Loucy (cell line): ENCODE data around the gene DTNB.

Experiments
- H2AFZ ChIP-seq: fragments of 200-600 bp; sonication (generic); 2 replicates; pipeline ENCODE4 v1.6.0; 2016; ENCODE audit warnings: antibody characterized with exemption, mild to moderate bottlenecking, low read length, moderate library complexity
- H3F3A ChIP-seq: fragments of 200-600 bp; 2 replicates; pipeline ENCODE4 v1.6.0; 2016; ENCODE audit warnings: antibody characterized with exemption, low read depth, mild to moderate bottlenecking
- H3K27me3 ChIP-seq: fragments of 200-600 bp; sonication (generic); 2 replicates; pipeline ENCODE4 v1.6.1; 2014; ENCODE audit warnings: low read length, mild to moderate bottlenecking; ENCODE audit not compliant: insufficient read depth, poor library complexity, severe bottlenecking
- H3K36me3 ChIP-seq: fragments of 200-600 bp; sonication (generic); 2 replicates; pipeline ENCODE4 v1.6.1; 2016; ENCODE audit warnings: low read length; ENCODE audit not compliant: insufficient read depth
- H3K4me1 ChIP-seq: fragments of 200-600 bp; sonication (generic); 2 replicates; pipeline ENCODE4 v1.5.1; 2014; ENCODE audit warnings: low read length, mild to moderate bottlenecking; ENCODE audit not compliant: insufficient read depth, poor library complexity, severe bottlenecking
- H3K4me2 ChIP-seq: fragments of 200-600 bp; sonication (generic); 2 replicates; pipeline ENCODE4 v1.6.0; 2014; ENCODE audit warnings: antibody characterized with exemption, low read length, low read depth, mild to moderate bottlenecking; ENCODE audit not compliant: poor library complexity, severe bottlenecking
- H3K4me3 ChIP-seq: fragments of 200-600 bp; sonication (generic); 2 replicates; pipeline ENCODE4 v1.5.1; 2014; ENCODE audit warnings: low read length, mild to moderate bottlenecking, mixed read lengths; ENCODE audit not compliant: poor library complexity, severe bottlenecking
- H3K79me2 ChIP-seq: fragments of 200-600 bp; sonication (generic); 2 replicates; pipeline ENCODE4 v1.6.1; 2014; ENCODE audit warnings: low read length; ENCODE audit not compliant: insufficient read depth
- H3K9ac ChIP-seq: fragments of 200-600 bp; sonication (generic); 2 replicates; pipeline ENCODE4 v1.6.0; 2014; ENCODE audit warnings: mild to moderate bottlenecking, low read depth, low read length, moderate library complexity; ENCODE audit not compliant: poor library complexity, severe bottlenecking
- H3K9me2 ChIP-seq: fragments of 200-600 bp; sonication (generic); replicated peaks from 2 replicates; pipeline ENCODE4 v1.6.1; 2016; ENCODE audit warnings: low read depth, low read length, mixed read lengths
- H3K9me3 ChIP-seq: fragments of 200-600 bp; sonication (generic); 2 replicates; pipeline ENCODE4 v1.6.1; 2014; ENCODE audit warnings: mild to moderate bottlenecking, antibody characterized with exemption, low read length, low read depth; ENCODE audit not compliant: insufficient read depth
- H4K20me1 ChIP-seq: fragments of 200-600 bp; sonication (generic); 2 replicates; pipeline ENCODE4 v1.6.0; 2014; ENCODE audit warnings: antibody characterized with exemption, low read length, mild to moderate bottlenecking; ENCODE audit not compliant: insufficient read depth, poor library complexity, severe bottlenecking
- EZH2phosphoT487 ChIP-seq: fragments of 200-600 bp; IDR thresholded peaks from 2 replicates; pipeline ENCODE4 v1.6.1; 2018; ENCODE audit warnings: antibody characterized with exemption, mild to moderate bottlenecking, moderate library complexity, borderline replicate concordance
- TF ChIP-seq, protein P1 (sequence below): fragments of 200-600 bp; sonication (generic); conservative IDR thresholded peaks from 2 replicates; pipeline ENCODE4 v1.5.1; 2014; ENCODE audit warnings: mild to moderate bottlenecking, antibody characterized with exemption, low read length

Gene DTNB

DNA sequence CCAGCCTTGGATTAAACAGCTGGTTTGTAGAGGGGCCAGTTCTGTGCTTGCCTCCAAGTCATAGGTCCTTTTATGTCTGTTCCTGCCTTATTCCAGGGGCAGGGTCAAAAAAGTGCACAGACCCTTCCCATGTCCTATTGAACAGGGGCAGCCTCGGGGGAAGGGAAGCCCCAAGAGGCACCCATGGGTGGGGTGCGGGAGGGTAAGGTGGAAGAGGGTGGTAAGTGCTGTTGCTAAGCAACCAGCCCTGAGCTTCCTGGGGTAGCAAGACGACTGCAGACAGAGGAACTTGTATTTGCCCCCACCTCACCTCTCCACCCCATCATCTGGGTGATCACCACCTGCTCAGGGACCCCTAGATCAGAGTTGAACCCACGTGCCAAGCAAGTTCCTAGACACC, 339.4 kb downstream of the DTNB start:
- Histone ChIP-seq H3K4me3 (no peak overlapping the region), H3K27me3 (no peaks in the 10 kb centered on the region), H3K9me2 (no peaks in the 10 kb centered on the region), H4K20me1 (no peaks in the 10 kb centered on the region), H3F3A (no peaks in the 10 kb centered on the region), H3K4me1 (peaks cover 28% of the 10 kb centered on the region), H3K9ac (no peak overlapping the region), H2AFZ (no peak overlapping the region), H3K4me2 (no peak overlapping the region), H3K36me3 (no peaks in the 10 kb centered on the region), H3K79me2 (peaks cover 34% of the 10 kb centered on the region; the same call in 1 of the 2 replicates), H3K9me3 (no peaks in the 10 kb centered on the region)
- TF ChIP-seq, protein P1, sequence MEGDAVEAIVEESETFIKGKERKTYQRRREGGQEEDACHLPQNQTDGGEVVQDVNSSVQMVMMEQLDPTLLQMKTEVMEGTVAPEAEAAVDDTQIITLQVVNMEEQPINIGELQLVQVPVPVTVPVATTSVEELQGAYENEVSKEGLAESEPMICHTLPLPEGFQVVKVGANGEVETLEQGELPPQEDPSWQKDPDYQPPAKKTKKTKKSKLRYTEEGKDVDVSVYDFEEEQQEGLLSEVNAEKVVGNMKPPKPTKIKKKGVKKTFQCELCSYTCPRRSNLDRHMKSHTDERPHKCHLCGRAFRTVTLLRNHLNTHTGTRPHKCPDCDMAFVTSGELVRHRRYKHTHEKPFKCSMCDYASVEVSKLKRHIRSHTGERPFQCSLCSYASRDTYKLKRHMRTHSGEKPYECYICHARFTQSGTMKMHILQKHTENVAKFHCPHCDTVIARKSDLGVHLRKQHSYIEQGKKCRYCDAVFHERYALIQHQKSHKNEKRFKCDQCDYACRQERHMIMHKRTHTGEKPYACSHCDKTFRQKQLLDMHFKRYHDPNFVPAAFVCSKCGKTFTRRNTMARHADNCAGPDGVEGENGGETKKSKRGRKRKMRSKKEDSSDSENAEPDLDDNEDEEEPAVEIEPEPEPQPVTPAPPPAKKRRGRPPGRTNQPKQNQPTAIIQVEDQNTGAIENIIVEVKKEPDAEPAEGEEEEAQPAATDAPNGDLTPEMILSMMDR: no peak
- TF ChIP-seq EZH2phosphoT487: no peak

DNA sequence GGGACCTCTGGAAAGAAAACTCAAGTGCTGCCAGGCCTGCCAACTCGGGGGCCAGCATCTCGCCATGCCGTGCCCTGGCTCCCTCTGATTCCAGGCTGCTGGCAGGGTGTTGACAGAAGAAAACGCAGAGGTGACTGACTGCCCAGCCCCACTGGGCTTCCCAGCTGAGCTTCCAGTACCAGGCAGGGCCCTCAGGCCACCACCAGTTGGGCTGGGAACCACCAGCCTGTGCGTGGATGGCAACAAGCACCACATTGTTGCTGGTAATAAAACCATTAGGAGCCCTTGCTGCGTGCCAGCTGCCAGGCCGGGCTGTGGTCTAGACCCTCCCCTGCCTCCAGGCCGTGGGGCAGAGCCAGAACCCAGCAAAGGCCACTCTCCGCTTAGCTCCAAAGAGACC, 340.8 kb downstream of the DTNB start:
- no peaks in the 10 kb centered on the region for H4K20me1 ChIP-seq
- H3K79me2 ChIP-seq: peaks cover 37% of the 10 kb centered on the region; the same call in 1 of the 2 replicates
- TF ChIP-seq EZH2phosphoT487: no peak
- TF ChIP-seq, protein P1: no peak
- H3F3A ChIP-seq: no peaks in the 10 kb centered on the region
- no peak overlapping the region for H3K4me2 ChIP-seq
- no peak overlapping the region for H2AFZ ChIP-seq
- H3K9me2 ChIP-seq: no peaks in the 10 kb centered on the region
- no peak overlapping the region for H3K4me3 ChIP-seq
- H3K9ac ChIP-seq: no peak overlapping the region
- H3K4me1 ChIP-seq: peaks cover 22% of the 10 kb centered on the region
- no peaks in the 10 kb centered on the region for H3K36me3 ChIP-seq
- H3K9me3 ChIP-seq: no peaks in the 10 kb centered on the region
- H3K27me3 ChIP-seq: no peaks in the 10 kb centered on the region

DNA sequence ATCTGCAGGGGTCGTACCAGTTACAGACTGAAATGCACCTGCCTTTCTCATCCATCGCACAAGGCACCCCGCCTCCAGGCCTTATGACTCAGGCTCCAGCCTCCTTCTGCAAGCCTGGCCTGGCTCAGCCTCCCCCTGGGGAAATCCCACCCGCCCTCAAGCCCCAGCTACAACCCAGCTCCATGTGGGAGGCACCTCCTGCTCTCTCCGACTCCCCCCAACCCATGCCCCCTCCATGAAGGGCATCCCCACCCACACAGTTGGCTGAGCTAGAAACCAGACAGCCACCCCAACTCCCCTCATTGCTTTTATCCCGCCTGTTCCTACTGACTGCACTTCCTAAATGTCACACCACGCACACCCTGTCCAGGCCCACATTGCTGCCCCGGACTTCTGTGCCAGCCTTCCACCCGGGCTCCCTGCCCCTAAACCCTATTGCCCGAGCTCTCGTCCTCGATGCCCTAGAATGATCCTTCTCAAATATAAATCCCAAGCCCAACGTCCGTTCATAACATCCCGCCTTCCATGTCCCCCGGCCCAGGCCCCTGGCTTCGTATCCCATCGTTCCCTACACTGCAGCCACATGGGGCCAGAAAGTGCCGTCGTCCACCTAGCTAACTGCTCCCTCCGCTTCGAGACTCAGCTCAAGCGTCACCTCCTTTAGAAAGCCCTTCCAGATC, 341.6 kb downstream of the DTNB start:
- TF ChIP-seq, protein P1: no peak
- TF ChIP-seq EZH2phosphoT487: no peak
- peaks cover 16% of the 10 kb centered on the region for H3K4me1 ChIP-seq
- no peak overlapping the region for H3K9ac ChIP-seq
- no peaks in the 10 kb centered on the region for H3K9me2 ChIP-seq
- peaks cover 6% of the 10 kb centered on the region; the same call in 1 of the 2 replicates for H3K36me3 ChIP-seq
- no peaks in the 10 kb centered on the region for H4K20me1 ChIP-seq
- H3K4me2 ChIP-seq: no peak overlapping the region
- H3K4me3 ChIP-seq: no peak overlapping the region
- H3K79me2 ChIP-seq: peaks cover 32% of the 10 kb centered on the region; the same call in 1 of the 2 replicates
- no peak overlapping the region for H2AFZ ChIP-seq
- H3K9me3 ChIP-seq: peaks cover under 1% of the 10 kb centered on the region; the same call in 1 of the 2 replicates
- no peaks in the 10 kb centered on the region for H3F3A ChIP-seq
- H3K27me3 ChIP-seq: no peaks in the 10 kb centered on the region
